Left ventricle myocardium inferior (tissue), 1 donor: ENCODE results near the gene ANTKMT. TPM values are rescaled to one million over a fixed set of nuclear protein-coding genes. Genes with fewer than 3 reads are reported as not detected.

Experiments used
- DNase-seq: peaks from one replicate; pipeline ENCODE4 v3.0.0-alpha.2; 2020
- H3K27ac ChIP-seq: fragments of 200-600 bp; replicated peaks from 2 replicates; pipeline ENCODE4 v1.8.0; 2021
- H3K27me3 ChIP-seq: fragments of 200-600 bp; 2 replicates; pipeline ENCODE4 v1.8.0; 2021; ENCODE audit warnings: low read depth
- H3K36me3 ChIP-seq: fragments of 200-600 bp; 2 replicates; pipeline ENCODE4 v1.8.0; 2021
- H3K4me1 ChIP-seq: fragments of 200-600 bp; 2 replicates; pipeline ENCODE4 v1.8.0; 2021
- H3K4me3 ChIP-seq: fragments of 200-600 bp; 2 replicates; pipeline ENCODE4 v1.8.0; 2021; ENCODE audit warnings: mild to moderate bottlenecking, moderate library complexity
- H3K9me3 ChIP-seq: fragments of 200-600 bp; replicated peaks from 2 replicates; pipeline ENCODE4 v1.8.0; 2021
- intact Hi-C: fragments of 100-400 bp; cut with micrococcal nuclease; formaldehyde crosslinking; loops from one replicate; pipeline ENCODE4 v1.11.0; 2022
- total RNA-seq: library from RNA; stranded (reverse); fragmentation: NEBNext Ultra II Directional; extraction: Animal tissue kit (Norgen Biotek cat#: 25700); gene quantifications from one replicate; pipeline ENCODE4 v1.2.1, GENCODE V29; 2021
- TF ChIP-seq, protein P1 (sequence below): fragments of 200-600 bp; IDR thresholded peaks from 2 replicates; pipeline ENCODE4 v1.8.0; 2021; ENCODE audit warnings: antibody characterized with exemption, mild to moderate bottlenecking, borderline replicate concordance
- donor health status: DM: no; HTN: yes; CAD: no; lungs with severe emphysema.

The ANTKMT gene
- total RNA-seq, 1 donor from 2014 or later, result 30.7 TPM

DNA sequence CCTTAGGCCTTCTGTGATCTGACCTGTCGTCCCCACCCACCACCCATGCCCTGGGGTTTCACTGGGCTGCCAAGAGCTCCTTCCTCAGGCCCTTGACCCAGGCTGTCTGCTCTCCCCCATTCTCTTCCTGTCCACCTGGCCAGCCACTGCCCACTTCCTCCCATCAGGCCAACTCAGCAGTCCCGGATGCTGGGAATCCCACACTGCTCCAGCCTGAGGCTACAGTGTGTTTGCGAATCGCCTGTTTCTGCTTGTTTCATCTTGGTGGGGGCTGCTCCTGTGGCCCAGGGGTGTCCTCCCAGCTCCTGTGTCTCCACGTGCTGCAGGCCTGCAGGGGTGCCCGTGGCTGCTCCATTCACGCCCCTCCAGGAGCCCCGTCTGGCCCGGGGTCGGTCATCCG is 6.9 kb upstream of the ANTKMT start:
- DNase-seq, result no peak
- no peak overlapping the region for H3K27ac ChIP-seq
- intact Hi-C loops, result no loop called here
- peak overlapping the region; percentile 91 for H3K4me3 ChIP-seq
- H3K4me1 ChIP-seq, result peaks cover 42% of the 10 kb centered on the region
- no peaks in the 10 kb centered on the region for H3K9me3 ChIP-seq
- peaks cover 26% of the 10 kb centered on the region for H3K27me3 ChIP-seq
- TF ChIP-seq, protein P1, sequence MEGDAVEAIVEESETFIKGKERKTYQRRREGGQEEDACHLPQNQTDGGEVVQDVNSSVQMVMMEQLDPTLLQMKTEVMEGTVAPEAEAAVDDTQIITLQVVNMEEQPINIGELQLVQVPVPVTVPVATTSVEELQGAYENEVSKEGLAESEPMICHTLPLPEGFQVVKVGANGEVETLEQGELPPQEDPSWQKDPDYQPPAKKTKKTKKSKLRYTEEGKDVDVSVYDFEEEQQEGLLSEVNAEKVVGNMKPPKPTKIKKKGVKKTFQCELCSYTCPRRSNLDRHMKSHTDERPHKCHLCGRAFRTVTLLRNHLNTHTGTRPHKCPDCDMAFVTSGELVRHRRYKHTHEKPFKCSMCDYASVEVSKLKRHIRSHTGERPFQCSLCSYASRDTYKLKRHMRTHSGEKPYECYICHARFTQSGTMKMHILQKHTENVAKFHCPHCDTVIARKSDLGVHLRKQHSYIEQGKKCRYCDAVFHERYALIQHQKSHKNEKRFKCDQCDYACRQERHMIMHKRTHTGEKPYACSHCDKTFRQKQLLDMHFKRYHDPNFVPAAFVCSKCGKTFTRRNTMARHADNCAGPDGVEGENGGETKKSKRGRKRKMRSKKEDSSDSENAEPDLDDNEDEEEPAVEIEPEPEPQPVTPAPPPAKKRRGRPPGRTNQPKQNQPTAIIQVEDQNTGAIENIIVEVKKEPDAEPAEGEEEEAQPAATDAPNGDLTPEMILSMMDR, result no peak
- H3K36me3 ChIP-seq, result no peaks in the 10 kb centered on the region

DNA sequence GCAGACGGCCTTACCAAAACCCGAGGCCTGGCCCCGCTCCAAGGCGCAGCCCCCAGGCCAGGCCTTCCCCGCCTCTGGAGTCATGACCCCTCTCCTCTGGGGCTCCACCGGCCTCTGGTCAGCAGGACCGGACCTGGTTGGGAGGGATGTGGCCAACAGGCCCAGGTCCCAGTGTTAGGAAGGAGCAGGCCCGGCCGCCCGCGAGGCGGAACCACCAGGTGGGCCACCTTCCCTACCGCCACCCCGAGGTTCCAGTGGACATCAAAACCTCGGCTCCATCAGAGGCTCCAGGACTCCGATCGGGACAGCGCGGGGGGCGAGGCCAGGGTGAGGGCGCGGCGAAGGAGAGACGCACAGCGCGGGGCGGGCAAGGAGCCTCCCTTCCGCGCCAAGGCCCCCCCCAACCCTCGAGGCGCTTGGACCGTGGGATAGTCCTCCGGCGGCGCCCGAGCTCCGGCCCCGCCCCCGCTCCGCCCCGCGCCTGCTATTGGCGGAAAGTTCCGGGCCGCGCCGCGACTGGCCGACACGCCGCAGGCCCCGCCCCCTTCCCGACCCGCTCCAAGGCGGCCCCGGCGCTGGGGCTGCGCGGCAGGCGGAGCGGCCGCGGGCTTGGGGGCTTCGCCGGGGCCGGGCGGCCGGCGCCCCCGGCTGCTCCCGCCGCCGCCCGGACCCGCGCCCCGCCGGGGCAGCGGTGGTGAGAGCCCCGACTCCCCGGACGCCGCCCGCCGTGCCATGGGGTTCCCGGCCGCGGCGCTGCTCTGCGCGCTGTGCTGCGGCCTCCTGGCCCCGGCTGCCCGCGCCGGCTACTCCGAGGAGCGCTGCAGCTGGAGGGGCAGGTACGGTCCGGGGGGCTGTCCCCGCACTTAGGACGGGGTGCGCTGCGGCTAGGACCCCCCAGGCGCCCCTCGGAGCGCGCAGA is 6.1 kb upstream of the ANTKMT start, which contains the start of gene METRN:
TSS of gene METRN (plus strand) at position 561 of the 919 bp plus-strand sequence. CDS start at position 733, 172 bp downstream.
- Histone ChIP-seq H3K4me3 (peak within 1 kb of the TSS; percentile 91), H3K4me1 (peaks cover 47% of the 10 kb centered on the region), H3K27me3 (peaks cover 19% of the 10 kb centered on the region), H3K27ac (peak within 1 kb of the TSS; percentile 58), H3K36me3 (no peaks in the 10 kb centered on the region), H3K9me3 (no peaks in the 10 kb centered on the region)
- intact Hi-C loops, result no loop called here
- TF ChIP-seq, protein P1, result no peak
- peak; percentile 95 for DNase-seq

DNA sequence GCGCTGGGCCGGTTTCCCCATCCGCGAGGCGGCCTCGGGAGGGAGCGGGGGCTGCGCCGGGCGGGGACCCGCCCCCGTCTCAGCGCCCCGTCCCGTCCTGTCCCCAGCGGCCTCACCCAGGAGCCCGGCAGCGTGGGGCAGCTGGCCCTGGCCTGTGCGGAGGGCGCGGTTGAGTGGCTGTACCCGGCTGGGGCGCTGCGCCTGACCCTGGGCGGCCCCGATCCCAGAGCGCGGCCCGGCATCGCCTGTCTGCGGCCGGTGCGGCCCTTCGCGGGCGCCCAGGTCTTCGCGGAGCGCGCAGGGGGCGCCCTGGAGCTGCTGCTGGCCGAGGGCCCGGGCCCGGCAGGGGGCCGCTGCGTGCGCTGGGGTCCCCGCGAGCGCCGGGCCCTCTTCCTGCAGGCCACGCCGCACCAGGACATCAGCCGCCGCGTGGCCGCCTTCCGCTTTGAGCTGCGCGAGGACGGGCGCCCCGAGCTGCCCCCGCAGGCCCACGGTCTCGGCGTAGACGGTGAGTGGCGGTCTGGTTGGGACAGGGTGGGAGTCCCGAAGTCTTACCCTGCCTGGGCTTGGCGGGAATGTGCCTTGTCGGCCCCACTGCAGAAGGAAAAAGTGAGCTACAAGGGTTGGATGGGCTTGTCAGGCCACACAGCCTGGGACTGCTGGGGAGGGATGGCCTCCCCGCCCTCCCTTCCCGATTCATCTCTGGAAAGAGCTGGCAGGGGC is 5.3 kb upstream of the ANTKMT start:
- DNase-seq, result no peak
- Histone ChIP-seq H3K9me3 (no peaks in the 10 kb centered on the region), H3K27ac (peak overlapping the region; percentile 58), H3K4me1 (peaks cover 50% of the 10 kb centered on the region), H3K4me3 (peak overlapping the region; percentile 91), H3K36me3 (no peaks in the 10 kb centered on the region), H3K27me3 (peaks cover 10% of the 10 kb centered on the region)
- TF ChIP-seq, protein P1, result no peak
- intact Hi-C loops, result no loop called here

DNA sequence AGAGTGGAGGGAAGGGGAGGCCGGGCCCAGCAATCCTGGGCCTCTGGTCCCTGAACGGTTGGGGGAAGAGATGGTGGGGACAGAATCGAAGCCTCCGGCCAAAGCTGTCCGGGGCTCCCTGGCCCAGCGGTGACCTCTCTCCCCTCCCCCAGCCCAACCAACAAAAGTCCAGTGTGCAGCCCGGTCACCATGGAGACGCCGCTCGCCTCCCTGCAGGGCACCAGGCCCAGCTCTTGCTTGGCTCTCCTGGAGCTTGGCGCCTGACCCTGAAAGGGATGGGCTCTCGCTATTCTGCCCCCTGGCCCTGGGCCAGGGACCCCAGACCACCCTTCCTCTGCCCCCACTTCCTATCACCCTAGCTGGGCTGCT is 4.8 kb upstream of the ANTKMT start:
- intact Hi-C loops, result no loop called here
- Histone ChIP-seq H3K27ac (no peak overlapping the region), H3K9me3 (no peaks in the 10 kb centered on the region), H3K36me3 (no peaks in the 10 kb centered on the region), H3K4me3 (peak overlapping the region; percentile 91), H3K27me3 (peaks cover 5% of the 10 kb centered on the region), H3K4me1 (peaks cover 55% of the 10 kb centered on the region)
- TF ChIP-seq, protein P1, result no peak
- no peak for DNase-seq

DNA sequence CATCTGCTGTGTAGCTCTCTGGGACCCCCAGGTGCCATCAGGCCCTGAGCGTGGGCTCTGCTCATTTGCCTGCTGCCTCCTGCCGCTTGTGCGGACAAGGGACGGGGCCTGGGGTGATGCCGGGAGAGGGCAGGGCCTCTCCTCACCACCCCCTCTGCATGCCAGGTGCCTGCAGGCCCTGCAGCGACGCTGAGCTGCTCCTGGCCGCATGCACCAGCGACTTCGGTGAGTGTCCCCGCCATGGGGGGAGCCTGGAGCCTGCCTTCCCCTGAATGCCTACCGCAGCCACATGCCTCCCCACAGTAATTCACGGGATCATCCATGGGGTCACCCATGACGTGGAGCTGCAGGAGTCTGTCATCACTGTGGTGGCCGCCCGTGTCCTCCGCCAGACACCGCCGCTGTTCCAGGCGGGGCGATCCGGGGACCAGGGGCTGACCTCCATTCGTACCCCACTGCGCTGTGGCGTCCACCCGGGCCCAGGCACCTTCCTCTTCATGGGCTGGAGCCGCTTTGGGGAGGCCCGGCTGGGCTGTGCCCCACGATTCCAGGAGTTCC is 4.1 kb upstream of the ANTKMT start:
- DNase-seq, result no peak
- no peaks in the 10 kb centered on the region for H3K9me3 ChIP-seq
- intact Hi-C loops, result no loop called here
- H3K4me1 ChIP-seq, result peaks cover 62% of the 10 kb centered on the region
- no peaks in the 10 kb centered on the region for H3K27me3 ChIP-seq
- TF ChIP-seq, protein P1, result no peak
- peak overlapping the region; percentile 91 for H3K4me3 ChIP-seq
- no peak overlapping the region for H3K27ac ChIP-seq
- H3K36me3 ChIP-seq, result no peaks in the 10 kb centered on the region
